Sigmoid colon (tissue), 7 donors: ENCODE results near the gene ATP1B3. TPM values are rescaled to one million over a fixed set of nuclear protein-coding genes. Genes with fewer than 3 reads are reported as not detected.

Source experiments
- DNase-seq: peaks from one replicate; pipeline ENCODE4 v3.0.0-alpha.2; 2019
- H3K27ac ChIP-seq, 4 donors: fragments of 200-600 bp; sonication (generic); one replicate each; pipeline ENCODE4 v1.5.1; 2016 to 2019; ENCODE audit warnings: mild to moderate bottlenecking in 1 of 4
- H3K27me3 ChIP-seq, 3 donors: fragments of 200-600 bp; sonication (generic); one replicate each; pipeline ENCODE4 v1.5.1; 2019; ENCODE audit warnings: mild to moderate bottlenecking in 1 of 3
- H3K36me3 ChIP-seq, 4 donors: fragments of 200-600 bp; sonication (generic); one replicate each; pipeline ENCODE4 v1.5.1; 2016 to 2019
- H3K4me1 ChIP-seq, 4 donors: fragments of 200-600 bp; sonication (generic); one replicate each; pipeline ENCODE4 v1.5.1; 2017 to 2019
- H3K4me3 ChIP-seq, 4 donors: fragments of 200-600 bp; sonication (generic); one replicate each; pipeline ENCODE4 v1.5.1; 2017 to 2019; ENCODE audit warnings: mild to moderate bottlenecking in 2 of 4, moderate library complexity in 1 of 4
- H3K9me3 ChIP-seq, 4 donors: fragments of 200-600 bp in 3 of 4; sonication (generic) in 3 of 4; one replicate each; pipeline versions ENCODE4 v1.5.1 to v1.6.1; 2013 to 2019
- EP300 ChIP-seq, 4 donors: sonication (generic); formaldehyde crosslinking; IDR thresholded peaks; one replicate each; pipeline ENCODE4 v1.6.1; 2017; ENCODE audit warnings: antibody characterized with exemption in 4 of 4
- POLR2A ChIP-seq, 2 donors: fragments of 450-650 bp; IDR thresholded peaks; one replicate each; pipeline ENCODE4 v1.6.1; 2016; ENCODE audit warnings: antibody characterized with exemption in 2 of 2, mild to moderate bottlenecking in 2 of 2, moderate library complexity in 2 of 2
- POLR2AphosphoS5 ChIP-seq, 4 donors: sonication (generic); formaldehyde crosslinking; IDR thresholded peaks; one replicate each; pipeline ENCODE4 v1.6.1; 2017; ENCODE audit warnings: antibody characterized with exemption in 4 of 4
- WGBS, 2 donors: extraction: QIAGEN DNeasy Blood & Tissue Kit; methylation state at CpG; one replicate each; pipeline ENCODE4 v1.1.7; 2013; 5-methylcytosine and 5-hydroxymethylcytosine counted together
- intact Hi-C: fragments of 100-400 bp; cut with DNase I; formaldehyde crosslinking; loops from one replicate; pipeline ENCODE4 v1.15.1; 2023
- polyA plus RNA-seq, 3 donors: library from polyadenylated mRNA; stranded (reverse); fragments of 200-250 nt; gene quantifications; one replicate each; pipeline ENCODE4 v1.2.3, GENCODE V29; 2013
- total RNA-seq, 4 donors: library from RNA; depleted of rRNA; stranded (reverse); fragments of >200 nt; gene quantifications; one replicate each; pipeline ENCODE4 v1.1.0, GENCODE V29; 2016
- TF ChIP-seq, protein P1 (sequence below), 4 experiments: fragments of 450-650 bp in 3 of 4; fragments of 200-600 bp in 1 of 4; IDR thresholded peaks; one replicate each; pipeline ENCODE4 v1.5.1; 2016 to 2019; ENCODE audit warnings: antibody characterized with exemption in 4 of 4, mild to moderate bottlenecking in 3 of 4, moderate library complexity in 2 of 4
- donor health status: healthy with polysubstance abuse.
- donor health status: Bipolar disorder and iron deficiency.
- donor health status: healthy.

Gene ATP1B3
- total and polyA plus RNA-seq, 7 donors, result 29.9 to 235 (median 69.5) TPM

- H3K27me3 ChIP-seq, result no peaks in the 10 kb centered on the region
- no peaks in the 10 kb centered on the region for H3K4me1 ChIP-seq
- no peak overlapping the region for H3K4me3 ChIP-seq
- H3K27ac ChIP-seq, result no peak overlapping the region
- no peaks in the 10 kb centered on the region for H3K36me3 ChIP-seq
- TF ChIP-seq, protein P1, sequence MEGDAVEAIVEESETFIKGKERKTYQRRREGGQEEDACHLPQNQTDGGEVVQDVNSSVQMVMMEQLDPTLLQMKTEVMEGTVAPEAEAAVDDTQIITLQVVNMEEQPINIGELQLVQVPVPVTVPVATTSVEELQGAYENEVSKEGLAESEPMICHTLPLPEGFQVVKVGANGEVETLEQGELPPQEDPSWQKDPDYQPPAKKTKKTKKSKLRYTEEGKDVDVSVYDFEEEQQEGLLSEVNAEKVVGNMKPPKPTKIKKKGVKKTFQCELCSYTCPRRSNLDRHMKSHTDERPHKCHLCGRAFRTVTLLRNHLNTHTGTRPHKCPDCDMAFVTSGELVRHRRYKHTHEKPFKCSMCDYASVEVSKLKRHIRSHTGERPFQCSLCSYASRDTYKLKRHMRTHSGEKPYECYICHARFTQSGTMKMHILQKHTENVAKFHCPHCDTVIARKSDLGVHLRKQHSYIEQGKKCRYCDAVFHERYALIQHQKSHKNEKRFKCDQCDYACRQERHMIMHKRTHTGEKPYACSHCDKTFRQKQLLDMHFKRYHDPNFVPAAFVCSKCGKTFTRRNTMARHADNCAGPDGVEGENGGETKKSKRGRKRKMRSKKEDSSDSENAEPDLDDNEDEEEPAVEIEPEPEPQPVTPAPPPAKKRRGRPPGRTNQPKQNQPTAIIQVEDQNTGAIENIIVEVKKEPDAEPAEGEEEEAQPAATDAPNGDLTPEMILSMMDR (IDR thresholded peaks at IDR 0.05), result no peak
- TF ChIP-seq POLR2A (IDR thresholded peaks at IDR 0.05) (no peak), EP300 (IDR thresholded peaks at IDR 0.05) (no peak), POLR2AphosphoS5 (IDR thresholded peaks at IDR 0.05) (no peak)
- intact Hi-C loops, result no loop called here
- no peak for DNase-seq
- 70 to 76% methylated on average over 4 of the region's 4 CpGs for WGBS, 2 donors
- no peaks in the 10 kb centered on the region for H3K9me3 ChIP-seq
Measured at GRCh38 chr3:141864281-141864970, 12.0 kb upstream of the ATP1B3 start.

DNA sequence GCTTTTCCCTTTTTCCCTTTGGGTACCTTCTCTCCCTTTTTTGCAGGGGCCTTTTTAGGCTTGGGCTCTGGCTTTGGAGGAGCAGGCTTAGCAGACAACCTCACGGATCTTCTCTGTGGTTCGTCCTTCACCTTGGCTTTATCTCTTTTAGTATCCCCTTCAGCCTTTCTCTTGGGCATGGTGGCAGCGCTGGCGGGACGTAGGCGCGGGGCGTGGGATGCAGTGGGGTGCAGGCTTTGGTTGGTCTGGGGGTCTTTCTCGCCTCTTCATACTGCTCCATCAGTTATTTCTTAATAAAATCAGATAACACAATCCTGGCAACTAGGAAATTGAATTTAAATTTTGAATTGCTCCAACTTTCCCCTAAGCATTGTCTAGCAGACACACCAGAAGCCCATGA is 11.3 kb upstream of the ATP1B3 start:
- DNase-seq, result no peak
- no peak overlapping the region for H3K4me3 ChIP-seq
- no peak overlapping the region for H3K27ac ChIP-seq
- H3K9me3 ChIP-seq, result no peaks in the 10 kb centered on the region
- TF ChIP-seq POLR2AphosphoS5 (IDR thresholded peaks at IDR 0.05), result no peak
- TF ChIP-seq, protein P1 (IDR thresholded peaks at IDR 0.05), result no peak
- no peak for TF ChIP-seq EP300 (IDR thresholded peaks at IDR 0.05)
- TF ChIP-seq POLR2A (IDR thresholded peaks at IDR 0.05), result no peak
- H3K36me3 ChIP-seq, result no peaks in the 10 kb centered on the region
- intact Hi-C loops, result no loop called here
- H3K27me3 ChIP-seq, result no peaks in the 10 kb centered on the region
- H3K4me1 ChIP-seq, result no peaks in the 10 kb centered on the region
- WGBS, 2 donors, result 95% methylated on average over 9 of the region's 9 CpGs

GRCh38 chr3:141870091-141870687 is 6.3 kb upstream of the ATP1B3 start:
- Histone ChIP-seq H3K36me3 (no peaks in the 10 kb centered on the region), H3K4me1 (peaks cover 0 to 5% (median 4%) of the 10 kb centered on the region in 4 donors), H3K9me3 (no peaks in the 10 kb centered on the region), H3K27me3 (no peaks in the 10 kb centered on the region), H3K4me3 (no peak overlapping the region), H3K27ac (no peak overlapping the region)
- intact Hi-C loops, result loop anchor here (10.0 kb wide), 1 partner anchor 355 kb away; the partner anchor contains the start of gene GK5
- 85 to 86% methylated on average over 6 of the region's 6 CpGs for WGBS, 2 donors
- no peak for DNase-seq
- TF ChIP-seq, protein P1 (IDR thresholded peaks at IDR 0.05), result no peak
- no peak for TF ChIP-seq POLR2AphosphoS5 (IDR thresholded peaks at IDR 0.05)
- no peak for TF ChIP-seq EP300 (IDR thresholded peaks at IDR 0.05)

DNA sequence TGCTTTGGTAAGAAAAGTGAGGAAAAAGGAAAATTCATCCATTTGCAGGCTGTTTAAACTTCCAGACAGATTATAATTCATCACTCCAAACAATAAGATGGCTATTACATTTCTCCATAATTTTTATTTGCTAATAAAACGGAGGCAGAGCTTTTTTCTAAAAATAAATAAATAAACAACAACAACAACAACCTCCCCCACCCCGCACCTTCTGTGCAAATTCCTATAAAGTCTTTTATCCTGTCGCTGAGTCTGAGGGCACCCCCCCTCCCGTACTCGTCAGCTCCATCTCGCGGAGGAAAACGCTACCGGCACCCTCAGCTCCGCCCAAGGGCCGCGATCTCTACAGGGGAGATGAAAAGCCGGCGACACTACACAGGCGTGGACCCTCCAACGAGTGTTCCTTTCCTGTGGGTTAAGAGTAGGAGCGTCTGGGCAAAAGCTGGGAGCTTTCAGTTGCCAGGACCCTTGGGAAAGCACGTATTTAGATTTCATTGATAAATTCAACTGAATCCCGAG is 1.0 kb upstream of the ATP1B3 start:
- H3K4me1 ChIP-seq, result peaks cover 0 to 33% (median 28%) of the 10 kb centered on the region in 4 donors
- no peaks in the 10 kb centered on the region for H3K27me3 ChIP-seq
- no peak for TF ChIP-seq POLR2A (IDR thresholded peaks at IDR 0.05)
- TF ChIP-seq, protein P1 (IDR thresholded peaks at IDR 0.05), result peak; percentile 79 to 92 (median 89)
- TF ChIP-seq EP300 (IDR thresholded peaks at IDR 0.05), result no peak
- TF ChIP-seq POLR2AphosphoS5 (IDR thresholded peaks at IDR 0.05), result peak in 3 of 4 donors; percentile 12 to 67 (median 14)
- DNase-seq, result peak; percentile 94
- H3K4me3 ChIP-seq, result peak overlapping the region; percentile 78 to 96 (median 84)
- WGBS, 2 donors, result 0 to 1% methylated on average over 19 of the region's 19 CpGs
- intact Hi-C loops, result loop anchor here (1.0 to 10.0 kb wide), 7 partner anchors 77 to 508 kb away; partner anchors contain the start of genes GK5, RASA2, RNF7 and ZBTB38
- H3K27ac ChIP-seq, result peak overlapping the region; percentile 100
- no peaks in the 10 kb centered on the region for H3K36me3 ChIP-seq
- H3K9me3 ChIP-seq, result no peaks in the 10 kb centered on the region
